ENCODE data around the gene FAM163B. TPM values are rescaled to one million over a fixed set of nuclear protein-coding genes. Genes with fewer than 3 reads are reported as not detected.

FAM163B gene
- total and polyA plus RNA-seq, 2 donors from 2014 or later, result 0.54 TPM; not detected in 1

DNA sequence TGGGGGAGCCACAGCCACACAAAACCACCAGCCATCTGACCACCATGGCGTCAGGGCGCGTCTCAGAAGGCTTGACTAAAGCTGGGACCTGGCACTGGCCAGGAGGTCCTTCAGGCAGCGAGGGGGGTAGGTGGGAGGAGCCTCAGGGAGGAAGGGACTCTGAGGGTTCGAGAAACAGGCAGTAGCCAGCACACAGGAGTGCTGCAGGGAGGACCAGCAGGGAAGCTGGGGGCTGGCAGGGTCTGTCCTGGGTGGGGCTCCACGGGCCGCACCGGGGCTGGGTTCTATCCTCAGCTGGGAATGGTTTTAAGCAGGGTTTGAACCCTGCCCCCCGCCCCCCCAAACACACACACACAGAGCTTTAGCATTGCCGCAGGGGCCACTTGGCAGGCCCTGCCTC lies 7.4 kb downstream of the FAM163B start:
- H3K27me3 ChIP-seq (ENCODE audit: control insufficient read depth, insufficient read depth, low read length), result no peaks in the 10 kb centered on the region
- no peaks in the 10 kb centered on the region for H3K36me3 ChIP-seq (ENCODE audit: control insufficient read depth in 2 of 3, insufficient read depth in 3 of 3, low read length in 3 of 3)
- H3K9ac ChIP-seq (ENCODE audit: low read length in 3 of 3), result no peak overlapping the region
- FAIRE-seq, result no peak
- TF ChIP-seq, protein P1, sequence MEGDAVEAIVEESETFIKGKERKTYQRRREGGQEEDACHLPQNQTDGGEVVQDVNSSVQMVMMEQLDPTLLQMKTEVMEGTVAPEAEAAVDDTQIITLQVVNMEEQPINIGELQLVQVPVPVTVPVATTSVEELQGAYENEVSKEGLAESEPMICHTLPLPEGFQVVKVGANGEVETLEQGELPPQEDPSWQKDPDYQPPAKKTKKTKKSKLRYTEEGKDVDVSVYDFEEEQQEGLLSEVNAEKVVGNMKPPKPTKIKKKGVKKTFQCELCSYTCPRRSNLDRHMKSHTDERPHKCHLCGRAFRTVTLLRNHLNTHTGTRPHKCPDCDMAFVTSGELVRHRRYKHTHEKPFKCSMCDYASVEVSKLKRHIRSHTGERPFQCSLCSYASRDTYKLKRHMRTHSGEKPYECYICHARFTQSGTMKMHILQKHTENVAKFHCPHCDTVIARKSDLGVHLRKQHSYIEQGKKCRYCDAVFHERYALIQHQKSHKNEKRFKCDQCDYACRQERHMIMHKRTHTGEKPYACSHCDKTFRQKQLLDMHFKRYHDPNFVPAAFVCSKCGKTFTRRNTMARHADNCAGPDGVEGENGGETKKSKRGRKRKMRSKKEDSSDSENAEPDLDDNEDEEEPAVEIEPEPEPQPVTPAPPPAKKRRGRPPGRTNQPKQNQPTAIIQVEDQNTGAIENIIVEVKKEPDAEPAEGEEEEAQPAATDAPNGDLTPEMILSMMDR (IDR thresholded peaks at IDR 0.05; ENCODE audit: borderline replicate concordance, extremely low read depth, insufficient read depth), result no peak
- intact Hi-C loops (cut with DNase I), result no loop called here
- DNase-seq, result peak in 1 of 5 donors; percentile 60
- no peak overlapping the region for H3K4me3 ChIP-seq (ENCODE audit: low read length in 3 of 3)
- H3K9me3 ChIP-seq (ENCODE audit: control insufficient read depth in 2 of 3, insufficient read depth in 1 of 3, low read length in 3 of 3), result peaks cover 0 to 13% (median 4%) of the 10 kb centered on the region in 3 donors
- no peak overlapping the region for H3K27ac ChIP-seq (ENCODE audit: low read depth in 2 of 2, low read length in 2 of 2)
- H3K4me1 ChIP-seq (ENCODE audit: control insufficient read depth in 2 of 3, insufficient read depth in 2 of 3, low read depth in 1 of 3, low read length in 3 of 3), result no peaks in the 10 kb centered on the region

GRCh38 chr9:133600739-133601138 lies 8.4 kb downstream of the FAM163B start:
- no peak for FAIRE-seq
- no peak overlapping the region for H3K9ac ChIP-seq (ENCODE audit: low read length in 3 of 3)
- peaks cover 0 to 17% (median 4%) of the 10 kb centered on the region in 3 donors for H3K9me3 ChIP-seq (ENCODE audit: control insufficient read depth in 2 of 3, insufficient read depth in 1 of 3, low read length in 3 of 3)
- H3K27ac ChIP-seq (ENCODE audit: low read depth in 2 of 2, low read length in 2 of 2), result no peak overlapping the region
- peak in 1 of 5 donors; percentile 55 for DNase-seq
- TF ChIP-seq, protein P1 (IDR thresholded peaks at IDR 0.05; ENCODE audit: borderline replicate concordance, extremely low read depth, insufficient read depth), result no peak
- no peak overlapping the region for H3K4me3 ChIP-seq (ENCODE audit: low read length in 3 of 3)
- H3K4me1 ChIP-seq (ENCODE audit: control insufficient read depth in 2 of 3, insufficient read depth in 2 of 3, low read depth in 1 of 3, low read length in 3 of 3), result no peaks in the 10 kb centered on the region
- intact Hi-C loops (cut with DNase I), result no loop called here
- no peaks in the 10 kb centered on the region for H3K36me3 ChIP-seq (ENCODE audit: control insufficient read depth in 2 of 3, insufficient read depth in 3 of 3, low read length in 3 of 3)
- no peaks in the 10 kb centered on the region for H3K27me3 ChIP-seq (ENCODE audit: control insufficient read depth, insufficient read depth, low read length)

DNA sequence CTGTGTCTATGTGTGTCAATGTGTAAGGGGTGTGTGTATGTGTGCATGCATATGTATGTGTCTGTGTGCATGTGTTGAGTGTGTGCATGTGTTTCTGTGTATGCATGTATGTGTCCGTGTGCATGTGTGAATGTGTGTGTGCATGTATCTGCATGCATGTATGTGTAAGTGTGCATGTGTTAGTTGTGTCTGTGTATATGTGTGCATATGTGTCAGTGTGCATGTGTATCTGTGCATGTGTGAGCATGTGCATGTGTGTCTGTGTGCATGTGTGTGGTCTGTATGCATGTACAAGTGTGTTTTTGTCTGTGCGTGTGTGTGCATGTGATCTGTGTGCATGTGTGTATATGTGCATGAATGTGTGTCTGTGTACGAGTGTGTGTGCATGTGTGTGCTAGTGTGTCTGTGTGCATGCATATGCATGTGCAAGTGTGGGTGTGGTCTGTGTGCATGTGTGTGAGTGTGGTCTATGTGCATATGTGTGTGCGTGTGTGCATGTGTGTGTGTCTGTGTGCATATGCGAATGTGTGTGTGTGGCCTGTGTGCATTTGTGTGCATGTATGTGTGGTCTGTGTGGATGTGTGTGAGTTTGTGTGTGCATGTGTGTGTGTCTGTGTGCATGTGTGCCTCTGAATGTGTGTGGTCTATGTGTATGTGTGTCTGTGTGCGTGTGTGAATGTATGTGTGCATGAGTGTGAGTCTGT lies 9.6 kb downstream of the FAM163B start:
- Histone ChIP-seq H3K4me3 (ENCODE audit: low read length in 3 of 3) (no peak overlapping the region), H3K27me3 (ENCODE audit: control insufficient read depth, insufficient read depth, low read length) (no peaks in the 10 kb centered on the region), H3K9me3 (ENCODE audit: control insufficient read depth in 2 of 3, insufficient read depth in 1 of 3, low read length in 3 of 3) (peaks cover 0 to 17% (median 4%) of the 10 kb centered on the region in 3 donors), H3K36me3 (ENCODE audit: control insufficient read depth in 2 of 3, insufficient read depth in 3 of 3, low read length in 3 of 3) (no peaks in the 10 kb centered on the region), H3K9ac (ENCODE audit: low read length in 3 of 3) (no peak overlapping the region), H3K4me1 (ENCODE audit: control insufficient read depth in 2 of 3, insufficient read depth in 2 of 3, low read depth in 1 of 3, low read length in 3 of 3) (no peaks in the 10 kb centered on the region), H3K27ac (ENCODE audit: low read depth in 2 of 2, low read length in 2 of 2) (no peak overlapping the region)
- DNase-seq (peak in 1 of 5 donors; percentile 0), FAIRE-seq (no peak)
- intact Hi-C loops (cut with DNase I), result no loop called here
- TF ChIP-seq, protein P1 (IDR thresholded peaks at IDR 0.05; ENCODE audit: borderline replicate concordance, extremely low read depth, insufficient read depth), result no peak

Data from kidney (tissue), 14 donors.